K562 treated with DMSO at 1 percent for 24 hours (cell line): ENCODE results near the gene MFF. TPM values are rescaled to one million over a fixed set of nuclear protein-coding genes. Genes with fewer than 3 reads are reported as not detected.

Source experiments
- total RNA-seq: library from RNA; unstranded; fragments of 300-600 nt; gene quantifications from 2 replicates; pipeline ENCODE4 v1.2.3, GENCODE V29; 2022; ENCODE audit warnings: low read depth; ENCODE audit not compliant: insufficient read depth

Gene MFF
- total RNA-seq = 24.7 and 31.0 TPM in 2 replicates

DNA sequence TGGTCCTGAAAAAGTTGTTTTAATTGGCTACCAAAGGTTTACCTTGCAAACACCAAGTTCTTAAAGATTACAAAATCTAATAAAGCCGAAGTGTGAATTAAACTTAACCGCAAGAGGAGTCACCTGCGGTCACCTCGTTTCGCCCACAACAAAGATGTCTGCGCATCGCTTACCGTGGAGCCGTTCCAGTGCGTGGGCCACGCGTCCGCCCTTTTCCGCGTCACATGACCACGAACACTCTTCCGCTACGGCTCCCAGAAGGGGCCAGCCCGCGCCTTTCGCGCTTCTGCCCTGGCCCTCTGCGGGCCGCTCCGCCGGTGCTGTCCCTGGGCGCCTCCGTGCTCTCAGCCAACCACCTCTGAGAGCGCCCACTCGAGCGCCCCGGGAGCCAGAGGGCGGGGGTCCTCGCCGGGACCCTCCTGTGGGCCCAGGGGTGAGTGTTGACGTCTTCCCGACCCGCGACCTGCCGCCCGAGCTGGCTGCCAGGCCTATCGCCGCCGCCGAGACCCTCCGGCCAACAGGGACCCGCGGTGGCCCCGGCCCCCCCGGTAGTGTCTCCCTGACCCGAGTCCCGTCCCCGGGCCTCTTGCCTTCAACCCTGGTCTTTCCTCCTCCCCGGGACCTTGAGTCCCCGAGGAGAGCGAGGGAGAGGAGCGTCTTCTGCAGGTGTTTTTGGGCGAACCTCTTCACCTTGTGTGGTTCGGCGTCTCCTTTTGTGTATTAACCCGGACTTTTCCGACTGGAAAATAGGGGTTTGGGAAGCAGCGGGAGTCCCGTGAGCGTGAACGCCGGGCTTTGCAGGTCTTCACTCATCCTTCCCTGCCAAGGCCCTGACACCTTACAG lies at the start of gene MFF:
Gene MFF (plus strand): TSS at position 257 of the 844 bp plus-strand sequence. CDS start 5,415 bp downstream, outside the sequence.

DNA sequence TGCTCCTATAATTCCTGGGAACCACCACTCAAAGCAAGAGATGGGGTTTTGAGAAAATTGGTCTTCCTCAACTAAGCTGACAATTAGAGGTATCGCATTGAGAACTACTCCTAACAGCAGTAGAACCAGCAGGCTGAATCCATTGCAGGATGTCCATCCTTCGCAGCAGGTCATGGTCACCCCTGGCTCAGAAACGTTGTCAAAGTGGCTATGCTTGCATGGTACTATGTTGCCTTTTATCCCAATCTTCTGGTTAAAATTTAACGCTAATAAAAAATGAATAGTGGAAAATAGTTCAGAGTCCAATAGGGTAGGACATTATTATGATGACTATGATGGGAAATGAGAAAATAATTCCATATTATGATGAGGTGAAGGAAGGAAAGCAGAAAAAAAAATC lies 54.0 kb downstream of the MFF start, which contains the start of gene TM4SF20:
Gene TM4SF20 (minus strand): TSS at position 212 of the 400 bp plus-strand sequence. CDS start 38 bp downstream, at position 174.

DNA sequence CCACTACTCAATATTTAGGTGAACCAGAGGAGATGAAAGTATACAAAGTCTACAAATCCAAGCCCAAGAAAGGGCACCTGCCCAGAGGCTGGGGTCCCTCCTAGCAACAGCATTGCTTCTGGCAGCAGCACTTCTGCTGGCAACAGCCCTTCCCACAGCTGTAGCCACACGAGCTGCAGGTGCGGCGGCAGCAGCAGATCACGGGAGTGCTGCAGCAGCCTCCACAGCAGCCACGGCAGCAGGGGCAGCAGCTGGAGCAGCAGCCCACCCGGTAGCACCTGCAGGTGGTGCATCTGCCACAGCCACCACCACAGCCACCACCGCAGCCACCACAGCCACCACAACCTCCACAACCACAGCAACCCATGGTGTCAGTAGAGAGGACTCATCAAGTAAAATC lies 62.5 kb downstream of the MFF start, which contains the start of gene SCYGR1:
Gene SCYGR1 (minus strand): TSS at position 367 of the 400 bp plus-strand sequence. CDS start 0 bp downstream, at position 367.

Other genes starting within 250 kb of the MFF start
- gene COL4A4, start 161.0 kb upstream of the MFF start, total RNA-seq = 0.02 TPM in 1 of 2 replicates, not detected in the other
- 0.17 TPM in 1 of 2 replicates, not detected in the other for gene COL4A3, start 160.6 kb upstream of the MFF start, total RNA-seq
- not detected in 2 replicates for gene TM4SF20, start 54.1 kb downstream of the MFF start, total RNA-seq
- gene SCYGR1, start 62.7 kb downstream of the MFF start, total RNA-seq = not detected in 2 replicates
- 20.6 and 23.9 TPM in 2 replicates for gene AGFG1, start 146.9 kb downstream of the MFF start, total RNA-seq